ENCODE results near the gene BAK1. TPM values are rescaled to one million over a fixed set of nuclear protein-coding genes. Genes with fewer than 3 reads are reported as not detected.
A peak's percentile ranks its signal among the peaks of the same experiment; 100 is the strongest.

BAK1 gene
- total and polyA plus RNA-seq, 2 donors (not counting 3 experiments of a cell fraction or from before 2014, with no cell fraction given): 25.4 to 37.1 TPM

- Histone ChIP-seq H3K79me2 (ENCODE audit: control insufficient read depth, insufficient read depth, low read length) (peaks cover 27% of the 10 kb centered on the region), H4K20me1 (replicated peaks; ENCODE audit: control insufficient read depth, extremely low read depth, insufficient read depth, low read length) (no peaks in the 10 kb centered on the region), H3K36me3 (ENCODE audit: control insufficient read depth in 2 of 2, extremely low read depth in 1 of 2, insufficient read depth in 2 of 2, low read length in 2 of 2) (no peaks in the 10 kb centered on the region), H3K4me1 (ENCODE audit: control insufficient read depth, extremely low read depth, insufficient read depth, low read length) (peaks cover 14% of the 10 kb centered on the region), H3K4me2 (ENCODE audit: insufficient read depth, low read length) (peak overlapping the region; percentile 95), H3K27ac (ENCODE audit: insufficient read depth, low read depth, low read length) (no peak overlapping the region), H2AFZ (ENCODE audit: low read depth, low read length) (peak overlapping the region; percentile 29), H3K9me1 (replicated peaks; ENCODE audit: control insufficient read depth, extremely low read depth, insufficient read depth, low read length) (no peaks in the 10 kb centered on the region), H3K27me3 (ENCODE audit: control insufficient read depth in 2 of 2, insufficient read depth in 2 of 2, low read length in 2 of 2) (no peaks in the 10 kb centered on the region), H3K9me3 (replicated peaks; ENCODE audit: control insufficient read depth, insufficient read depth, low read length) (no peaks in the 10 kb centered on the region), H3K9ac (replicated peaks; ENCODE audit: extremely low read depth, insufficient read depth, low read length) (no peak overlapping the region), H3K4me3 (replicated peaks in 1 of 3; ENCODE audit: insufficient read depth in 1 of 3, low read depth in 1 of 3, low read length in 3 of 3) (peak overlapping the region in 1 of 3 experiments; percentile 78)
- ChIA-PET CTCF (interaction anchor here (1.2 to 7.7 kb wide), 2 partner anchors 12 to 29 kb away, joined by 4 to 52 read pairs; no protein-coding TSS in a partner anchor), POLR2A (no interaction called here)
- dilution Hi-C loops (cut with MboI; ENCODE audit: extremely low pct_ligation_motif_present, low sequenced_read_pairs): no loop called here
- intact Hi-C loops (cut with micrococcal nuclease): no loop called here
- BruUV-seq (replicated peaks): no TSS peak
- TF ChIP-seq POLR2AphosphoS5 (IDR thresholded peaks at IDR 0.05; ENCODE audit: insufficient read depth, low read depth, low read length): no peak
- no peak for TF ChIP-seq EZH2 (IDR thresholded peaks at IDR 0.05; ENCODE audit: borderline replicate concordance, low read depth, low read length, severe bottlenecking)
- no peak for TF ChIP-seq JUN (IDR thresholded peaks at IDR 0.05; ENCODE audit: borderline replicate concordance, insufficient read depth, insufficient read length, low read depth)
- no peak for TF ChIP-seq CTCF (IDR thresholded peaks at IDR 0.05; ENCODE audit: extremely low read depth in 1 of 2, insufficient read depth in 1 of 2, low read depth in 1 of 2, low read length in 2 of 2)
- no peak for TF ChIP-seq MYC (IDR thresholded peaks at IDR 0.05; ENCODE audit: low read depth, low read length)
- TF ChIP-seq GATA2 (IDR thresholded peaks at IDR 0.05; ENCODE audit: insufficient read depth, insufficient read length, low read depth, low read length): no peak
- DNase-seq (ENCODE audit: low read depth, low spot score) (no peak), FAIRE-seq (no peak)
Observed at GRCh38 chr6:33619166-33619840, 39.2 kb upstream of the BAK1 start.
